RWPE2 (cell line): ENCODE data around the gene RERE.

Source experiments
- ATAC-seq: fragments of 200-7000 bp; cut with Tn5 transposase; 3 replicates; pipeline ENCODE4 v1.9.1; 2021; ENCODE audit warnings: low read depth
- DNase-seq: peaks from one replicate; pipeline ENCODE4 v3.0.0-alpha.2; 2020; ENCODE audit warnings: low spot score
- H3K27ac ChIP-seq: fragments of 450-650 bp; 2 replicates; pipeline ENCODE4 v1.5.1; 2017; ENCODE audit warnings: mild to moderate bottlenecking; ENCODE audit not compliant: poor library complexity, severe bottlenecking
- H3K27me3 ChIP-seq: fragments of 250-450 bp; sonication (Bioruptor Pico); 2 replicates; pipeline ENCODE4 v1.5.1; 2021; ENCODE audit warnings: mild to moderate bottlenecking, moderate library complexity; ENCODE audit not compliant: insufficient read depth, poor library complexity, severe bottlenecking
- H3K36me3 ChIP-seq: fragments of 250-450 bp; sonication (Bioruptor Pico); 2 replicates; pipeline ENCODE4 v1.5.1; 2020; ENCODE audit warnings: low read depth, mild to moderate bottlenecking, moderate library complexity
- H3K4me1 ChIP-seq: fragments of 250-450 bp; sonication (Bioruptor Pico); 2 replicates; pipeline ENCODE4 v1.5.1; 2021; ENCODE audit warnings: mild to moderate bottlenecking, moderate library complexity; ENCODE audit not compliant: insufficient read depth, poor library complexity, severe bottlenecking
- H3K4me3 ChIP-seq: fragments of 250-450 bp; sonication (Bioruptor Pico); 2 replicates; pipeline ENCODE4 v1.5.1; 2021; ENCODE audit warnings: mild to moderate bottlenecking, moderate library complexity; ENCODE audit not compliant: severe bottlenecking
- H3K9me3 ChIP-seq: fragments of 250-450 bp; sonication (Bioruptor Pico); 2 replicates; pipeline ENCODE4 v1.5.1; 2021; ENCODE audit warnings: mild to moderate bottlenecking, moderate library complexity; ENCODE audit not compliant: severe bottlenecking
- CTCF ChIP-seq: fragments of 450-650 bp; IDR thresholded peaks from one replicate; pipeline ENCODE4 v1.5.1; 2017; ENCODE audit warnings: mild to moderate bottlenecking, moderate library complexity; ENCODE audit not compliant: poor library complexity, severe bottlenecking

The RERE gene

GRCh38 chr1:8641377-8641997 lies 176.0 kb downstream of the RERE start:
- Histone ChIP-seq H3K9me3 (no peaks in the 10 kb centered on the region), H3K27ac (no peak overlapping the region), H3K27me3 (no peaks in the 10 kb centered on the region), H3K4me3 (no peak overlapping the region), H3K36me3 (peaks cover 3% of the 10 kb centered on the region; the same call in 1 of the 2 replicates), H3K4me1 (no peaks in the 10 kb centered on the region)
- DNase-seq: no peak
- TF ChIP-seq CTCF: no peak
- no peak for ATAC-seq

GRCh38 chr1:8640950-8641349 lies 176.5 kb downstream of the RERE start:
- no peak for ATAC-seq
- Histone ChIP-seq H3K27ac (no peak overlapping the region), H3K27me3 (no peaks in the 10 kb centered on the region), H3K4me1 (no peaks in the 10 kb centered on the region), H3K9me3 (no peaks in the 10 kb centered on the region), H3K36me3 (peaks cover 3% of the 10 kb centered on the region; the same call in 1 of the 2 replicates), H3K4me3 (no peak overlapping the region)
- TF ChIP-seq CTCF: no peak
- DNase-seq: no peak

- Histone ChIP-seq H3K27me3 (no peaks in the 10 kb centered on the region), H3K27ac (no peak overlapping the region), H3K36me3 (peaks cover 3% of the 10 kb centered on the region; the same call in 1 of the 2 replicates), H3K9me3 (no peaks in the 10 kb centered on the region), H3K4me1 (no peaks in the 10 kb centered on the region), H3K4me3 (no peak overlapping the region)
- DNase-seq (no peak), ATAC-seq (no peak)
- TF ChIP-seq CTCF: no peak
Observed at GRCh38 chr1:8639148-8639547, 178.3 kb downstream of the RERE start.

GRCh38 chr1:8633741-8634501 lies 183.5 kb downstream of the RERE start:
- no peak overlapping the region for H3K4me3 ChIP-seq
- H3K36me3 ChIP-seq: no peaks in the 10 kb centered on the region
- no peak for TF ChIP-seq CTCF
- ATAC-seq (no peak), DNase-seq (no peak)
- H3K27ac ChIP-seq: no peak overlapping the region
- H3K27me3 ChIP-seq: no peaks in the 10 kb centered on the region
- no peaks in the 10 kb centered on the region for H3K4me1 ChIP-seq
- H3K9me3 ChIP-seq: no peaks in the 10 kb centered on the region

GRCh38 chr1:8632102-8632501 lies 185.3 kb downstream of the RERE start:
- Histone ChIP-seq H3K9me3 (no peaks in the 10 kb centered on the region), H3K4me1 (peaks cover 3% of the 10 kb centered on the region), H3K36me3 (no peaks in the 10 kb centered on the region), H3K27ac (no peak overlapping the region), H3K4me3 (no peak overlapping the region), H3K27me3 (no peaks in the 10 kb centered on the region)
- ATAC-seq: no peak
- TF ChIP-seq CTCF: no peak
- no peak for DNase-seq
